DMS79 treated with DMSO at 0.1 percent for 48 hours (cell line): ENCODE results near the gene PRND.
A peak's percentile ranks its signal among the peaks of the same experiment; 100 is the strongest.
"Not testable (repeated sequence)": the region's sequence is repeated elsewhere in the genome, so short reads cannot be mapped to it uniquely, and the experiment has no call there.

Experiments
- DNase-seq: peaks from one replicate; lab custom pipeline; 2025; lab: John Stamatoyannopoulos, UW

The PRND gene

GRCh38 chr20:4708856-4709255, 12.9 kb upstream of the PRND start:
- no peak for DNase-seq

GRCh38 chr20:4709261-4710105, 12.2 kb upstream of the PRND start:
- no peak for DNase-seq

DNA sequence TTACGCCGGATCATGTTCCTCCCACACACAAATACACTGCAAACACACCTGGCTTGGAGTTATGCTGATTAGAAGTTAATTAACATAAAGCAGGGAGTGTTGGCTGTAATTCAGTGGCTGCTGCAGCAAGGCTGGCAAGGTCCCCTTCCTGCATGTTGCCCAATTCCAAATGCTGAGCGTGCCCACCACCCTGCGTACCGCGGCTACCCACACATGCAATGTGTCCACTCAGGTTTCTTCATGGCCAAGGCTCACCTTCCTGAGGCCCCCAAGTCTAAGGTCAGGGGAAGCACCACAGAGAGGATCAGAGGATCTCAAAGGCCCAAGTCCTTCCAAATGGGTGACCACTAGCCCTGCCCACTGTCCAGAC, 11.6 kb upstream of the PRND start:
- DNase-seq, result no peak

DNA sequence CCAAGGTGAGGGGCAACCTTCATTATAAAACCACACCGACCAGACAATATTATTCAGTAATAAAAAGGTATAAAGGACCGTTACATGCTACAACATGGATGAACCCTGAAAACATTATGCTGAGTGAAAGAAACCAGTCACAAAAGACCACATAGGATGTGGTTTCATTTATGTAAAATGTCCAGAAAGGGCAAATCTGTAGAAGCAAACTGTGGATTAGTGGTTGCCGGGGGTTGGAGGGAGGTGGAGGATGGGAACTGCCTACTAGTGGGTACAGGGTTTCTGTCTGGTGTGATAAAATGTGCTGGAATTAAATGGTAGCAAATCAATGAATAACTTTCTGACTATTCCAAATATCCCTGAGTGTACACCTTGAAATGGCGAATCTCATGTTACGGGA, 10.2 kb upstream of the PRND start:
- DNase-seq, result no peak

GRCh38 chr20:4713401-4713800, 8.3 kb upstream of the PRND start:
- DNase-seq, result no peak

DNA sequence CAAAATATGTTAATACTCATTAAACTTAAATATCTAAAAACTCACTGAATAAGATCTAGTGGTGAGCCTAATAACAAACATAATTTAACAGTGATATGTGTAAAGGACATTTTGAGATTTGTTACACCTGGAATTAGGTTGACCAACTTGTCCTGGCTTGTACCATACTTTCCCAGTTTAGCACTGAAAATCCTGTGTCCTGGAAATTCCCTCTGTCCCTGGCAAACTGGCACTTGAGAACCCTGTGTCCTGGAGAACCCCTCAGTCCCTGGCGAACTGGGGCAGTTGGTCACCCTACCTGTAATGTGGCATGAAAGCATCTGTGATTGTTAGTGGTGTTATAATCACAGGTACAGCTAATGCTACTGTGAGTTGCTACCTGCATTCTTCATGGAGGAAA, 6.9 kb upstream of the PRND start:
- no peak for DNase-seq

DNA sequence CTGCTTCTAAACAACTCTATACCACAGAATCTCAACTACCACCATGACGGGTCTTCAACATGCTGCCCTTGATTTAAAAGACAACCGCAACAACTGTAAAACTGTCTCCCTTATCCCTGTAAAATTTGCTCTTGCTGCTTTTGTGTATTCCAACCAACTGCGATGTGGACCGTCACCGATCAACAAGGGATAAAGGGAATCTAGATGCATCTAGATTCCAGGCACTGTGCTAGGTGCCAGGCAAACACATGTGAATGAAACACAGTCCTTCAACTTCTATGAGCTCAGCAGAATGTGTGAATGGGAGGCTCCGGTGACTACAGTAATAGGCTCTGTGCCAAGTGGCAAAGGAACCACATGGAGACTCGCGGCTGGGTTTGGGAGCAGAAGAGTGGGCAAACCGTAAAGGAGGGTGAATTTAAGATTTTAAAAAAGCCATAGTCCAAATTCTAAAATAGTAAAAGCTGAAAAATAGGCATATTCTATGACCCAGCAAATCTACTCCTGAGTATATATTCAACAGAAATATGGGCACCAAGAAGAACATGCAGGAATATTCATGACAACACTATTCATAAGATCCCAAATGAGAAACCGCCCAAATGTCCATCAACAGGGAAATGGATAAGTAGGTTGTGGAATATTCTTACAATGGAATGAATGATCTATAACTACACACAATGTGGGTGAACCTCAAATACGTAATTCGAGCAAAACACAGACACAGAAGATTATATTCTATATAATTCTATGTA, 3.7 kb upstream of the PRND start:
- no peak for DNase-seq

- DNase-seq, result no peak
Measured at GRCh38 chr20:4719190-4719589, 2.5 kb upstream of the PRND start.

DNA sequence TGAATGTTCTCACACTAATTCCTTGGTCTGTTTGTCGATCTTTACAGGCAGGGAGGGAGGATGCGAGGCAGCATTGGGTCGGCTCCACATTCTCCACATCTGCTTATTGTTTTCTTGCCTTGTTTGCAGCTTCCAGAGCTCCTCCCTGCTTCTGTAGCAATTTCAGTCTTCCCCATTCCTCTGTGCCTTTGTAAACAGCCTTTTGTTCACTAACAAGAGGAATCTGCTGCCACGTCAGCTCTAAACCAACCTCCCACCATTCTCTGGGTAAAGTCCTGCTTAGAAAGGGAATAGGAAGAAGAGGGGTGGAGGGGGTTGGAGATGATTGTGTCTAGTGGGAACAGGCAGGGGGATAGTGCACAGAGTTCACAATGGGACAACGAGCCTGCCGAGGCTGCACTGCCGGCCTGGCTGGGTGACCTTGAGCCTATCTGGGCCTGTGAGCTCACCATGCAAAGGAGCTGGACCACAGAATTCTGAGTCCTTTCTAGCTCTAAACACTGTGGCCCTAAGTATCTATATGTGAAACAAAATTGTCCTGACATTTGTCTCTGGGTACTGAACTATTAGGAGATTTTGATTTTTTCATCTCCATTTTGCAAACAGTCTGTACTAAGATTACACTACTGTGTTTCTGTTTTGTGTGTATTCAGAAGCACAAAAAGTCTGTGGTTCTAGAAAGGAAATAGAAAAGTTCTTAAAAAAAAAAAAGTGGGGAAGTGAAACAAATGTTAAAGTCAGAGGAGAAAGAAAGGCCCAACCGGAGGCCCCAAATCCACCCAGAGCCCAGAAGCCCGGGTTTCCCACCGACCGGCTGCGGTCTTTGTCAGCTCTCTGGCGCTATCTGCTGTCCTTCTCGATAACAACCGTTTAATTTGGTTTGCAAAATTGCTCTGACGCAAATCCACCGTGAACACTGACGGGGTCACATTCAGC, 1.4 kb upstream of the PRND start:
- peak; percentile 37 for DNase-seq

- no peak for DNase-seq
Measured at GRCh38 chr20:4720977-4721349, 746 bp upstream of the PRND start.

DNA sequence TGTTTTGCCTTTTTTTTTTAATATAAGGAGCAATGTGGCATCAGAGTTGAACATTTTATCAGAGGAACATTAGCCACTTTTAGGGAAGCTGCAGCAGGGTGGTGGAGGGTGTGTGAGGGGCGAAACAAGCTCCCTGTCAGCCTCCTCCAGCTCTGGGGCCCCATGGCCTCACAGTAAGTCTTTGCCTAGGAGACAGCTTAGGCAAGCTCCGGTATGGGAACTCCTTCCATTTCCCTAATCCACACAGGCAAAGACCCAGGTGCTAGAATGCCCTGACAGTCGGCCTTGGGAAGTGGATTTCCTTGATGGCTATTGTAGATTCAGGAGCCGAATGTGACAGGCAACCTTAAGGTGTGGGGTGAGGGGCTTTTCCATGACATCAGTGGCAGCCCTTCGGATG, 862 bp downstream of the PRND start:
- no peak for DNase-seq

GRCh38 chr20:4722993-4723392, 1.3 kb downstream of the PRND start:
- DNase-seq, result no peak

DNA sequence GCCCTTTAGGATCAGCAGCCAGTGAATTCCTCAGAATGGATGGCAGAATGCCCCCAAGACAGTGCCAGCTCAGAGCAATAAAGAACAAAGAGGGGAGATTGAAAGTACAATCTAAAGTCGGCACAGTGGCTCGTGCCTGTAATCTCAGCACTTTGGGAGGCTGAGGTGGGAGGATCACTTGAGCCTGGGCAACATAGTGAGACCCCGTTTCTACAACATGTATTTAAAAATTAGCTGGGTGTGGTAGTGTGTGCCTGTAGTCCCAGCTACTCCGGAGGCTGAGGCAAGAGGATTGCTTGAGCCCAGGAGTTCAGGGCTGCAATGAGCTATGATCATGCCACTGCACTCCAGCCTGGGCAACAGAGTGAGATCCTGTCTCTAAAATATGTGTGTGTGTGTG, 1.8 kb downstream of the PRND start:
- not testable (repeated sequence) for DNase-seq

DNA sequence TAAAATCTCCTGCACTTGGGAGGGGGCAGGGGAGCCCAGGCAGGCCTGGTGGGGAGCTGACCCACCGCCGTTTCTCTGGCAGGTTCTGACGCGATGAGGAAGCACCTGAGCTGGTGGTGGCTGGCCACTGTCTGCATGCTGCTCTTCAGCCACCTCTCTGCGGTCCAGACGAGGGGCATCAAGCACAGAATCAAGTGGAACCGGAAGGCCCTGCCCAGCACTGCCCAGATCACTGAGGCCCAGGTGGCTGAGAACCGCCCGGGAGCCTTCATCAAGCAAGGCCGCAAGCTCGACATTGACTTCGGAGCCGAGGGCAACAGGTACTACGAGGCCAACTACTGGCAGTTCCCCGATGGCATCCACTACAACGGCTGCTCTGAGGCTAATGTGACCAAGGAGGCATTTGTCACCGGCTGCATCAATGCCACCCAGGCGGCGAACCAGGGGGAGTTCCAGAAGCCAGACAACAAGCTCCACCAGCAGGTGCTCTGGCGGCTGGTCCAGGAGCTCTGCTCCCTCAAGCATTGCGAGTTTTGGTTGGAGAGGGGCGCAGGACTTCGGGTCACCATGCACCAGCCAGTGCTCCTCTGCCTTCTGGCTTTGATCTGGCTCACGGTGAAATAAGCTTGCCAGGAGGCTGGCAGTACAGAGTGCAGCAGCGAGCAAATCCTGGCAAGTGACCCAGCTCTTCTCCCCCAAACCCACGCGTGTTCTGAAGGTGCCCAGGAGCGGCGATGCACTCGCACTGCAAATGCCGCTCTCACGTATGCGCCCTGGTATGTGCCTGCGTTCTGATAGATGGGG, 3.0 kb downstream of the PRND start:
- no peak for DNase-seq

GRCh38 chr20:4725263-4725550, 3.5 kb downstream of the PRND start:
- no peak for DNase-seq

GRCh38 chr20:4726710-4727397, 5.1 kb downstream of the PRND start:
- no peak for DNase-seq

DNA sequence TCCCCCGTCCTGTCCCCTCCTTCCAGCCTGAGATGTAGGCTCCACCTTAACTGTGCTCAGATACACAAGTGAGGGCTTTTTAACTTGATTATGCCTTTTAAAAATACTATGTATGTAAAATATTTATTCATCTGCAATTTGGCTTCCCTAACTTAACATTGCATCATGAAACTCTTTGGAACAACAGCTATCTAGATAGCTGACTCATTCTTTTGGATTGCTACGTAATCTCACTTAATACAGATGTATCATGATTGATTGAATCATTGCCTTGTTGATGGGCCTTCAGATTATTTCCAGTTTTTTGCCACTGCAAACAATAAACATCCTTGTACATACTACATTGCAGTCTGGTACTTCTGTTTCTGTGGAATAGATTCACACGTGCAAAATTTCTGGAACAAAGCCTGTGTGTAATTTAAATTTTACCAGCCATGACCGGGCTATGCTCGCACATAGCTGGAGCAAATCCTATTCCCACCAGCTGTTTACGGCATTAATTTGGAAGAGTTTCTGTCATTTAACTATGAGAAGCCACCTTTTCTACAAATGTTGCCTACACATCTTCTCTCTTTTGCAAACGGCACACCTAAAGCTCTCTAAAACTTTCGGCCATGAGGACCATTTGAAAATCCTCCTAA, 6.5 kb downstream of the PRND start:
- DNase-seq, result no peak

- DNase-seq, result no peak
Measured at GRCh38 chr20:4729265-4729664, 7.6 kb downstream of the PRND start.

DNA sequence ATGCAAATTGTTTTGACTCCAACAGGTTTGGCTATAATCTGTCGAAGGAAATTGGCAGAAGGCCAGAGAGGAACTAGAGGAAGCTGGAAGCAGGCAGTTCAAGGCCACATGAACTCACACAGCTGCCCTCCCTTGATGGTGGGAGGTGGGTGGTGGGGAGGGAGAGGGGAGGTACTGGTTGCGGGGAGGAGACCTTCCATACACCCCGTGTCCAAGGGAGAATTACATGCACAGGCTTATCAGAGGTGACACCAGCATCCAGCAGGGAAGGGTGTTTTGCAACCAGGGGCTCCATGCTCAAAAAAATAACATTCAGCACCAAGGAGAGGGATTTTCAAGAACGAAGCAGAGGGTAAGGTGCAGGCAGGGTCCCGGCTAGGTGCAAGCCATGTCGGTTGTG, 9.1 kb downstream of the PRND start:
- no peak for DNase-seq

GRCh38 chr20:4736875-4737274, 15.2 kb downstream of the PRND start:
- DNase-seq, result no peak
